GM23248 (cell line): ENCODE results near the gene PAQR4. TPM values are rescaled to one million over a fixed set of nuclear protein-coding genes. Genes with fewer than 3 reads are reported as not detected.

Experiments
- DNase-seq: peaks from one replicate; pipeline ENCODE4 v3.0.0-alpha.2; 2015
- H2AFZ ChIP-seq: fragments of 200-600 bp; sonication (generic); 2 replicates; pipeline ENCODE4 v1.6.1; 2016; ENCODE audit warnings: antibody characterized with exemption
- H3F3A ChIP-seq: fragments of 200-600 bp; sonication (generic); 2 replicates; pipeline ENCODE4 v1.6.1; 2016; ENCODE audit warnings: mild to moderate bottlenecking, antibody characterized with exemption, mixed run types; ENCODE audit not compliant: insufficient read depth
- H3K27ac ChIP-seq: fragments of 200-600 bp; sonication (generic); 2 replicates; pipeline ENCODE4 v1.5.1; 2016; ENCODE audit warnings: mild to moderate bottlenecking
- H3K27me3 ChIP-seq: fragments of 200-600 bp; sonication (generic); replicated peaks from 2 replicates; pipeline ENCODE4 v1.6.1; 2016; ENCODE audit warnings: mild to moderate bottlenecking; ENCODE audit not compliant: insufficient read depth
- H3K36me3 ChIP-seq: fragments of 200-600 bp; sonication (generic); 2 replicates; pipeline ENCODE4 v1.6.1; 2016; ENCODE audit warnings: low read depth, mild to moderate bottlenecking
- H3K4me1 ChIP-seq: fragments of 200-600 bp; sonication (generic); 2 replicates; pipeline ENCODE4 v1.6.1; 2016; ENCODE audit warnings: mild to moderate bottlenecking; ENCODE audit not compliant: insufficient read depth
- H3K4me2 ChIP-seq: fragments of 200-600 bp; sonication (generic); one replicate; pipeline ENCODE4 v1.6.1; 2016; ENCODE audit warnings: mild to moderate bottlenecking; ENCODE audit not compliant: unreplicated experiment
- H3K4me3 ChIP-seq: fragments of 200-600 bp; sonication (generic); 2 replicates; pipeline ENCODE4 v1.5.1; 2016; ENCODE audit warnings: mild to moderate bottlenecking
- H3K79me2 ChIP-seq: fragments of 200-600 bp; sonication (generic); 2 replicates; pipeline ENCODE4 v1.6.1; 2016; ENCODE audit warnings: mild to moderate bottlenecking; ENCODE audit not compliant: insufficient read depth
- H3K9ac ChIP-seq: fragments of 200-600 bp; sonication (generic); 2 replicates; pipeline ENCODE4 v1.6.1; 2016; ENCODE audit warnings: mild to moderate bottlenecking
- H3K9me2 ChIP-seq: fragments of 200-600 bp; sonication (generic); 2 replicates; pipeline ENCODE4 v1.6.1; 2016; ENCODE audit warnings: mixed run types, mild to moderate bottlenecking, moderate library complexity; ENCODE audit not compliant: insufficient read depth
- H3K9me3 ChIP-seq: fragments of 200-600 bp; sonication (generic); one replicate; pipeline ENCODE4 v1.6.1; 2017; ENCODE audit warnings: low read depth
- H4K20me1 ChIP-seq: fragments of 200-600 bp; sonication (generic); 2 replicates; pipeline ENCODE4 v1.6.0; 2016; ENCODE audit not compliant: insufficient read depth
- EZH2 ChIP-seq: fragments of 200-600 bp; sonication (generic); IDR thresholded peaks from 2 replicates; pipeline ENCODE4 v1.6.1; 2018; ENCODE audit warnings: antibody characterized with exemption, mild to moderate bottlenecking; ENCODE audit not compliant: insufficient read depth, poor library complexity, severe bottlenecking
- EZH2phosphoT487 ChIP-seq: fragments of 200-600 bp; sonication (generic); IDR thresholded peaks from 2 replicates; pipeline ENCODE4 v1.6.1; 2018; ENCODE audit warnings: antibody characterized with exemption, moderate library complexity, mild to moderate bottlenecking, low read depth; ENCODE audit not compliant: insufficient read depth
- WGBS, 2 experiments: methylation state at CpG; one replicate each; pipeline ENCODE4 v1.1.6; 2015 to 2017; ENCODE audit warnings: low lambda C conversion rate in 2 of 2, low coverage in 1 of 2; ENCODE audit errors: missing lambda C conversion rate in 2 of 2; 5-methylcytosine and 5-hydroxymethylcytosine counted together
- in situ Hi-C: fragments of 300-500 bp; cut with MboI; formaldehyde crosslinking; loops from 2 replicates; pipeline ENCODE4 v1.15.0; 2020
- polyA plus RNA-seq: library from polyadenylated mRNA; unstranded; fragments of >200 nt; fragmentation: Nextera tagmentation; extraction: Ambion mirVana; gene quantifications from 2 replicates; pipeline ENCODE4 v1.2.1, GENCODE V29; 2016
- small RNA-seq: library from RNA; depleted of rRNA; stranded (forward); fragments of <200 nt; gene quantifications from one replicate; pipeline ENCODE3, GENCODE V24; 2014; ENCODE audit warnings: low read depth, low replicate concordance
- total RNA-seq: library from RNA; depleted of rRNA; stranded (reverse); fragments of >200 nt; shearing (Covaris generic); gene quantifications from 2 replicates; pipeline ENCODE4 v1.2.3, GENCODE V29; 2014; rRNA removed

The PAQR4 gene
- total and polyA plus RNA-seq, 2 experiments from 2014 or later: 5.1 to 7.7 TPM

DNA sequence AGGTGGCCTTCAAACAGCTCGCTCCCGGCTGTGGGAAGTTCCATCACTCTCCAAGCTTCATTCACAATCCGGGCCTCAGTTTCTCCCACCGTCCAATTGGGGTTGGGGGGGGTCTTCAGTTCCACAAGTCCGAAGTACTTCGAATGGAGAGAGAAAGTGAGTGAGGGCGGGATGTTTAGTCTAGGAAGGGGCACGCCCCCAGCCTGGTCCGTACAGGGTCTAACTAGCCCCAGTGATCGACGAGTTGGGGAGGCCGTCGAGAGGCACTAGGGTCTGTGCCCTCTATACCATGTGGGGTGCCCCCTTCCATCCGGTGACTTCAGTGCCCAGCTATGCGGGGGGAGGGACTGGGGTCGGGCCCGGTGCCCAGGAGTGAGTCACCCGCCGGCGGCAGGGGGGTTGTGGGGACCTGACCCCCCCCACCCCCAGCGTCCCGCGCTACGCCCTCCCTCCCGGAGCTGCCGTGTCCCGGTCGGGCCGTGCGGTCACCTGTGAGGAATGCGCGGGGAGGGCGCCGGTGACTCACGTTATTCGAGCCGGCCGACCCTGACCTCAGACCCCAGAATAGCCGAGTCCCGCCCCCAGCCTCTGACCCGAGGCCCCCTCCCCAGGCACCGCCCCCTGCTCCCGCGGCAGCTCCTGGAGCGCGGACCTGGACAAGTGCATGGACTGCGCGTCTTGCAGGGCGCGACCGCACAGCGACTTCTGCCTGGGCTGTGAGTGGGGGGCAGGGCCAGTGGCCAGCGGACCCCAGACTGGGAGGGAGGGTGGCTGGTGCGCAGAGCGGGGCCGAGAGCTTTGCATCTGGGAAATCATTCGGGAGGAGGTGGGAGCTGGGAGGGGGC, 51.7 kb downstream of the PAQR4 start:
- 0 to 2% methylated on average over 28 to 33 of the region's 57 CpGs for WGBS, 2 experiments
- no peak for TF ChIP-seq EZH2phosphoT487
- no peak for TF ChIP-seq EZH2
- H3K27me3 ChIP-seq: no peaks in the 10 kb centered on the region
- H3F3A ChIP-seq: peaks cover 13% of the 10 kb centered on the region
- in situ Hi-C loops: no loop called here
- peak overlapping the region; percentile 98 for H3K9ac ChIP-seq
- peak; percentile 89 for DNase-seq
- H3K79me2 ChIP-seq: no peaks in the 10 kb centered on the region
- H2AFZ ChIP-seq: no peak overlapping the region
- peak overlapping the region; percentile 99 for H3K4me2 ChIP-seq
- H3K9me2 ChIP-seq: no peaks in the 10 kb centered on the region
- peaks cover 9% of the 10 kb centered on the region for H3K4me1 ChIP-seq
- H4K20me1 ChIP-seq: no peaks in the 10 kb centered on the region
- H3K36me3 ChIP-seq: peaks cover 2% of the 10 kb centered on the region; the same call in 1 of the 2 replicates
- no peaks in the 10 kb centered on the region for H3K9me3 ChIP-seq
- H3K4me3 ChIP-seq: peak overlapping the region; percentile 86
- peak overlapping the region; percentile 100 for H3K27ac ChIP-seq

GRCh38 chr16:3021449-3022207, 52.5 kb downstream of the PAQR4 start:
- 1% methylated on average over 21 to 25 of the region's 25 CpGs for WGBS, 2 experiments
- peaks cover 2% of the 10 kb centered on the region; the same call in 1 of the 2 replicates for H3K36me3 ChIP-seq

GRCh38 chr16:3022208-3022683, 53.1 kb downstream of the PAQR4 start:
- Histone ChIP-seq H3K4me1 (peaks cover 9% of the 10 kb centered on the region), H3F3A (peaks cover 13% of the 10 kb centered on the region), H3K4me2 (peak overlapping the region; percentile 99), H3K79me2 (no peaks in the 10 kb centered on the region), H3K27me3 (no peaks in the 10 kb centered on the region), H3K36me3 (peaks cover 2% of the 10 kb centered on the region; the same call in 1 of the 2 replicates), H2AFZ (no peak overlapping the region), H3K9me2 (no peaks in the 10 kb centered on the region), H3K9me3 (no peaks in the 10 kb centered on the region), H3K4me3 (peak overlapping the region; percentile 86), H3K9ac (peak overlapping the region; percentile 98), H4K20me1 (no peaks in the 10 kb centered on the region), H3K27ac (peak overlapping the region; percentile 100)
- in situ Hi-C loops: no loop called here
- WGBS, 2 experiments: 0 to 3% methylated on average over 6 to 8 of the region's 8 CpGs
- peak; percentile 98 for DNase-seq
- TF ChIP-seq EZH2phosphoT487: no peak
- no peak for TF ChIP-seq EZH2

More at GRCh38 chr16:3021449-3022207, 52.5 kb downstream of the PAQR4 start:
- TF ChIP-seq EZH2phosphoT487: no peak
- no peak for TF ChIP-seq EZH2
- Histone ChIP-seq H3F3A (peaks cover 13% of the 10 kb centered on the region), H3K4me1 (peaks cover 9% of the 10 kb centered on the region), H3K27ac (peak overlapping the region; percentile 100), H2AFZ (no peak overlapping the region), H4K20me1 (no peaks in the 10 kb centered on the region), H3K4me2 (peak overlapping the region; percentile 99), H3K27me3 (no peaks in the 10 kb centered on the region), H3K9me3 (no peaks in the 10 kb centered on the region), H3K9ac (peak overlapping the region; percentile 98), H3K4me3 (peak overlapping the region; percentile 86), H3K79me2 (no peaks in the 10 kb centered on the region), H3K9me2 (no peaks in the 10 kb centered on the region)
- peak; percentile 99 for DNase-seq
- in situ Hi-C loops: no loop called here

- Histone ChIP-seq H3F3A (peaks cover 13% of the 10 kb centered on the region), H3K4me1 (peaks cover 9% of the 10 kb centered on the region), H3K4me2 (peak overlapping the region; percentile 99), H3K27me3 (no peaks in the 10 kb centered on the region), H3K9ac (peak overlapping the region; percentile 98), H4K20me1 (no peaks in the 10 kb centered on the region), H3K79me2 (no peaks in the 10 kb centered on the region), H3K9me2 (no peaks in the 10 kb centered on the region), H3K4me3 (peak overlapping the region; percentile 86), H2AFZ (no peak overlapping the region), H3K27ac (peak overlapping the region; percentile 100), H3K9me3 (no peaks in the 10 kb centered on the region), H3K36me3 (peaks cover 2% of the 10 kb centered on the region; the same call in 1 of the 2 replicates)
- WGBS, 2 experiments: 0 to 1% methylated on average over 7 to 8 of the region's 8 CpGs
- TF ChIP-seq EZH2 (no peak), EZH2phosphoT487 (no peak)
- DNase-seq: peak; percentile 84
- in situ Hi-C loops: no loop called here
Measured at GRCh38 chr16:3022684-3023414, 53.7 kb downstream of the PAQR4 start.

Small RNA genes lying within 50 kb of the gene (small RNA-seq; reads per million reads assigned to genes)
- gene LINC00514: not detected

Other genes starting within 250 kb of the PAQR4 start
- 0.76 TPM in 1 of 2 replicates, not detected in the other for gene PRSS27, start 249.1 kb upstream of the PAQR4 start, total RNA-seq
- 0.68 and 0.80 TPM in 2 replicates for gene PRSS27, start 249.1 kb upstream of the PAQR4 start, polyA plus RNA-seq
- gene SRRM2, start 216.7 kb upstream of the PAQR4 start, total RNA-seq: 42.6 and 53.6 TPM in 2 replicates
- 173 and 202 TPM in 2 replicates for gene SRRM2, start 216.7 kb upstream of the PAQR4 start, polyA plus RNA-seq
- gene ELOB, start 192.1 kb upstream of the PAQR4 start, total RNA-seq: 320 and 713 TPM in 2 replicates
- 565 and 586 TPM in 2 replicates for gene ELOB, start 192.1 kb upstream of the PAQR4 start, polyA plus RNA-seq
- gene PRSS33, start 181.8 kb upstream of the PAQR4 start, total RNA-seq: not detected in 2 replicates
- gene PRSS33, start 181.8 kb upstream of the PAQR4 start, polyA plus RNA-seq: not detected in 2 replicates
- gene PRSS41, start 170.9 kb upstream of the PAQR4 start, total RNA-seq: not detected in 2 replicates
- not detected in 2 replicates for gene PRSS41, start 170.9 kb upstream of the PAQR4 start, polyA plus RNA-seq
- gene PRSS21, start 152.1 kb upstream of the PAQR4 start, total RNA-seq: not detected in 2 replicates
- gene PRSS21, start 152.1 kb upstream of the PAQR4 start, polyA plus RNA-seq: not detected in 2 replicates
- gene ZG16B, start 139.0 kb upstream of the PAQR4 start, total RNA-seq: not detected in 2 replicates
- gene ZG16B, start 139.0 kb upstream of the PAQR4 start, polyA plus RNA-seq: not detected in 2 replicates
- gene PRSS22, start 111.2 kb upstream of the PAQR4 start, total RNA-seq: not detected in 2 replicates
- gene PRSS22, start 111.2 kb upstream of the PAQR4 start, polyA plus RNA-seq: not detected in 2 replicates
- 60.3 and 112 TPM in 2 replicates for gene FLYWCH2, start 86.1 kb upstream of the PAQR4 start, total RNA-seq
- gene FLYWCH2, start 86.1 kb upstream of the PAQR4 start, polyA plus RNA-seq: 48.6 and 53.6 TPM in 2 replicates
- gene FLYWCH1, start 57.4 kb upstream of the PAQR4 start, total RNA-seq: 43.3 and 44.7 TPM in 2 replicates
- 16.0 and 18.7 TPM in 2 replicates for gene FLYWCH1, start 57.4 kb upstream of the PAQR4 start, polyA plus RNA-seq
- gene KREMEN2, start 5.1 kb upstream of the PAQR4 start, total RNA-seq: not detected in 2 replicates
- gene KREMEN2, start 5.1 kb upstream of the PAQR4 start, polyA plus RNA-seq: not detected in 2 replicates
- gene PKMYT1, start 11.1 kb downstream of the PAQR4 start, total RNA-seq: 11.0 and 15.6 TPM in 2 replicates
- 21.1 TPM in 2 replicates for gene PKMYT1, start 11.1 kb downstream of the PAQR4 start, polyA plus RNA-seq
- gene CLDN9, start 43.6 kb downstream of the PAQR4 start, total RNA-seq: not detected in 2 replicates
- gene CLDN9, start 43.6 kb downstream of the PAQR4 start, polyA plus RNA-seq: 0.09 TPM in 1 of 2 replicates, not detected in the other
- not detected in 2 replicates for gene CLDN6, start 48.8 kb downstream of the PAQR4 start, total RNA-seq
- gene CLDN6, start 48.8 kb downstream of the PAQR4 start, polyA plus RNA-seq: 0.32 and 0.33 TPM in 2 replicates
- gene TNFRSF12A, start 51.0 kb downstream of the PAQR4 start, total RNA-seq: 700 and 735 TPM in 2 replicates
- 864 and 895 TPM in 2 replicates for gene TNFRSF12A, start 51.0 kb downstream of the PAQR4 start, polyA plus RNA-seq
- 5.8 and 7.2 TPM in 2 replicates for gene HCFC1R1, start 54.6 kb downstream of the PAQR4 start, total RNA-seq
- 53.2 and 60.4 TPM in 2 replicates for gene HCFC1R1, start 54.6 kb downstream of the PAQR4 start, polyA plus RNA-seq
- 12.3 and 17.7 TPM in 2 replicates for gene THOC6, start 54.7 kb downstream of the PAQR4 start, total RNA-seq
- 18.1 and 22.4 TPM in 2 replicates for gene THOC6, start 54.7 kb downstream of the PAQR4 start, polyA plus RNA-seq
- gene BICDL2, start 67.6 kb downstream of the PAQR4 start, total RNA-seq: 0.11 TPM in 1 of 2 replicates, not detected in the other
- gene BICDL2, start 67.6 kb downstream of the PAQR4 start, polyA plus RNA-seq: 0.30 and 0.63 TPM in 2 replicates
- not detected in 2 replicates for gene MMP25, start 77.2 kb downstream of the PAQR4 start, total RNA-seq
- 0.16 and 0.23 TPM in 2 replicates for gene MMP25, start 77.2 kb downstream of the PAQR4 start, polyA plus RNA-seq
- 0.76 TPM in 1 of 2 replicates, not detected in the other for gene IL32, start 96.3 kb downstream of the PAQR4 start, total RNA-seq
- 0.56 and 1.0 TPM in 2 replicates for gene IL32, start 96.3 kb downstream of the PAQR4 start, polyA plus RNA-seq
- not detected in 2 replicates for gene ZSCAN10, start 129.9 kb downstream of the PAQR4 start, total RNA-seq
- gene ZSCAN10, start 129.9 kb downstream of the PAQR4 start, polyA plus RNA-seq: 0.08 TPM in 1 of 2 replicates, not detected in the other
- 12.5 and 14.6 TPM in 2 replicates for gene ZNF205, start 143.2 kb downstream of the PAQR4 start, total RNA-seq
- 4.2 and 4.4 TPM in 2 replicates for gene ZNF205, start 143.2 kb downstream of the PAQR4 start, polyA plus RNA-seq
- gene ZNF213, start 165.7 kb downstream of the PAQR4 start, total RNA-seq: 7.3 and 7.7 TPM in 2 replicates
- gene ZNF213, start 165.7 kb downstream of the PAQR4 start, polyA plus RNA-seq: 5.3 and 5.4 TPM in 2 replicates
- 5.3 TPM in 1 of 2 replicates, not detected in the other for gene OR1F1, start 218.9 kb downstream of the PAQR4 start, total RNA-seq
- not detected in 2 replicates for gene OR1F1, start 218.9 kb downstream of the PAQR4 start, polyA plus RNA-seq